Mesenchymal stem cell (in vitro differentiated cells and primary cell): ENCODE measurements around the gene RAB12.

Experiments used
- DNase-seq: peaks from one replicate; pipeline ENCODE4 v3.0.0-alpha.2; 2013
- H2AFZ ChIP-seq: one replicate; pipeline ENCODE4 v1.6.1; 2013; ENCODE audit warnings: low read depth, mild to moderate bottlenecking, control low read depth, inconsistent platforms, low read length, moderate library complexity
- H2AK5ac ChIP-seq: 2 replicates; pipeline ENCODE4 v1.6.1; 2013; ENCODE audit warnings: low read length, moderate library complexity, mild to moderate bottlenecking, inconsistent platforms; ENCODE audit not compliant: severe bottlenecking
- H2BK120ac ChIP-seq: one replicate; pipeline ENCODE4 v1.6.1; 2013; ENCODE audit warnings: low read depth, mild to moderate bottlenecking, inconsistent platforms, low read length, moderate library complexity
- H2BK12ac ChIP-seq, 2 experiments: one replicate each; pipeline ENCODE4 v1.6.1; 2013; ENCODE audit warnings: inconsistent platforms in 2 of 2, low read length in 2 of 2, mild to moderate bottlenecking in 2 of 2, moderate library complexity in 2 of 2, control low read depth in 1 of 2
- H2BK15ac ChIP-seq: one replicate; pipeline ENCODE4 v1.6.1; 2013; ENCODE audit warnings: mild to moderate bottlenecking, low read depth, inconsistent platforms; ENCODE audit not compliant: poor library complexity, severe bottlenecking
- H2BK5ac ChIP-seq: 2 replicates; pipeline ENCODE4 v1.6.1; 2013; ENCODE audit warnings: low read depth, mild to moderate bottlenecking, low read length, control low read depth, inconsistent platforms; ENCODE audit not compliant: poor library complexity, severe bottlenecking
- H3K14ac ChIP-seq, 2 experiments: one replicate each; pipeline ENCODE4 v1.6.1; 2013; ENCODE audit warnings: inconsistent platforms in 2 of 2, low read length in 2 of 2, control low read depth in 1 of 2, mild to moderate bottlenecking in 1 of 2, moderate library complexity in 1 of 2
- H3K18ac ChIP-seq, 2 experiments: one replicate each; pipeline ENCODE4 v1.6.1; 2013; ENCODE audit warnings: inconsistent platforms in 2 of 2, low read length in 2 of 2, control low read depth in 1 of 2, low read depth in 1 of 2, mild to moderate bottlenecking in 1 of 2
- H3K23ac ChIP-seq, 2 experiments: one replicate each; pipeline ENCODE4 v1.6.1; 2013; ENCODE audit warnings: inconsistent platforms in 2 of 2, low read length in 2 of 2, mild to moderate bottlenecking in 2 of 2, moderate library complexity in 2 of 2, control low read depth in 1 of 2
- H3K27ac ChIP-seq: 2 replicates; pipeline ENCODE4 v1.5.1; 2013; ENCODE audit warnings: mild to moderate bottlenecking, moderate library complexity, low read length, control low read depth, inconsistent platforms; ENCODE audit not compliant: poor library complexity, severe bottlenecking
- H3K27me3 ChIP-seq, 2 experiments: 2 replicates each; pipeline versions ENCODE4 v1.6.1 to v1.7.0; 2013; ENCODE audit warnings: low read length in 2 of 2, mild to moderate bottlenecking in 2 of 2, moderate library complexity in 2 of 2, control low read depth in 1 of 2, inconsistent platforms in 1 of 2; ENCODE audit not compliant: control insufficient read depth in 1 of 2, insufficient read depth in 1 of 2
- H3K36me3 ChIP-seq, 2 experiments: 2 replicates each; pipeline versions ENCODE4 v1.6.1 to v1.7.0; 2013; ENCODE audit warnings: low read length in 2 of 2, control low read depth in 1 of 2, inconsistent platforms in 1 of 2, low read depth in 1 of 2, mild to moderate bottlenecking in 1 of 2; ENCODE audit not compliant: insufficient read depth in 2 of 2, control insufficient read depth in 1 of 2
- H3K4ac ChIP-seq, 2 experiments: one replicate each; pipeline ENCODE4 v1.6.1; 2013; ENCODE audit warnings: inconsistent platforms in 2 of 2, low read length in 2 of 2, mild to moderate bottlenecking in 2 of 2, moderate library complexity in 2 of 2, control low read depth in 1 of 2, low read depth in 1 of 2
- H3K4me1 ChIP-seq: 2 replicates; pipeline ENCODE4 v1.6.1; 2013; ENCODE audit warnings: low read depth, low read length, control low read depth; ENCODE audit not compliant: control insufficient read depth, insufficient read depth
- H3K4me2 ChIP-seq: 2 replicates; pipeline ENCODE4 v1.6.1; 2013; ENCODE audit warnings: low read length, mild to moderate bottlenecking, inconsistent platforms; ENCODE audit not compliant: poor library complexity, severe bottlenecking
- H3K4me3 ChIP-seq, 2 experiments: 2 replicates each; pipeline versions ENCODE4 v1.5.1 to v1.7.0; 2013; ENCODE audit warnings: low read length in 2 of 2, mild to moderate bottlenecking in 2 of 2, control low read depth in 1 of 2, low read depth in 1 of 2; ENCODE audit not compliant: insufficient read depth in 1 of 2
- H3K79me1 ChIP-seq: replicated peaks from 2 replicates; pipeline ENCODE4 v1.6.1; 2013; ENCODE audit warnings: mild to moderate bottlenecking, control low read depth, low read length, inconsistent platforms; ENCODE audit not compliant: poor library complexity, severe bottlenecking
- H3K9ac ChIP-seq: 2 replicates; pipeline ENCODE4 v1.7.0; 2013; ENCODE audit warnings: mild to moderate bottlenecking, low read length, moderate library complexity
- H3K9me3 ChIP-seq: 2 replicates; pipeline ENCODE4 v1.7.0; 2013; ENCODE audit warnings: mild to moderate bottlenecking, low read length; ENCODE audit not compliant: control insufficient read depth
- H4K8ac ChIP-seq: one replicate; pipeline ENCODE4 v1.6.1; 2013; ENCODE audit warnings: inconsistent platforms, mild to moderate bottlenecking, low read length, moderate library complexity
- H4K91ac ChIP-seq: one replicate; pipeline ENCODE4 v1.6.1; 2013; ENCODE audit warnings: mild to moderate bottlenecking, low read length, inconsistent platforms
- WGBS: methylation state at CpG from one replicate; pipeline ENCODE4 v1.1.7; 2013; ENCODE audit warnings: mixed read lengths; 5-methylcytosine and 5-hydroxymethylcytosine counted together

RAB12 gene

DNA sequence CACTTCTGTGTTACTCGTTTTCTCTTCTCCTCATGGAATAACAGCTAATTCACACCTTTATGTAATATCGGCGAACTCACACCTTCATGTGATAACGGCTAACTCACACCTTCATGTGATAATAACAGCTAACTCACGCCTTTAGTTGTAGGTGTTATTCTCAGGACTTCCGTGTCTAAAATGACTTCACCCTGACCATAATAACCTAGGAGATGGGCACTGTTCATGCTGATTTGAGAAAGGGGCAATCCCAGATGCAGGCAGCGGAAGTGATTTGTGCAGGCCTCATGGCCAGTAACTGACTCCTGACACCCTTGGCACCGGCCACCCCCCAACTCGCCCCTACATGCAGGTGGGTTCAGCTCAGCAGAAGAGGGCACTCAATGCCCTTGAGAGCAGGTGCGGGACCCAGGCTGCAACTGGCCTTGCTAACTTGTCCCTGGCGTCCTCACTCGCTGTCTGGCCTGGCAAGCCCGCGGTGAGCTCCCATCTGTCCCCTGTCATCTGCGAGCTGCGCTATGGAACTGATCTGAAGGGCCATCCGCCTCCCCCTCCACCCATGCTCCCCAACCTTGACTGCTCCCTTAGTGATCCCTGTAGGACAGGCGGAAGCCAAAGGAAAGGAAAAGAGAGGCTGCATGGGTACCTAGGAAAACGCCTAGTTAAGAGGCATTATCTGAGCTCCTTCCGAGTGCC, 53.5 kb downstream of the RAB12 start:
- H3K27me3 ChIP-seq = no peaks in the 10 kb centered on the region
- no peaks in the 10 kb centered on the region for H3K79me1 ChIP-seq
- DNase-seq = no peak
- H4K91ac ChIP-seq = peak overlapping the region; percentile 35
- no peak overlapping the region for H2BK120ac ChIP-seq
- H3K4me2 ChIP-seq = no peak overlapping the region
- H4K8ac ChIP-seq = no peak overlapping the region
- no peak overlapping the region for H3K9ac ChIP-seq
- no peaks in the 10 kb centered on the region for H3K36me3 ChIP-seq
- H3K4ac ChIP-seq = no peak overlapping the region
- no peak overlapping the region for H2AK5ac ChIP-seq
- 74% methylated on average over 20 of the region's 20 CpGs for WGBS
- no peak overlapping the region for H3K18ac ChIP-seq
- no peak overlapping the region for H2BK5ac ChIP-seq
- H3K14ac ChIP-seq = no peak overlapping the region
- peaks cover 15% of the 10 kb centered on the region for H3K4me1 ChIP-seq
- H2BK12ac ChIP-seq = no peak overlapping the region
- H3K9me3 ChIP-seq = no peaks in the 10 kb centered on the region
- H3K23ac ChIP-seq = no peak overlapping the region
- H3K4me3 ChIP-seq = no peak overlapping the region
- no peak overlapping the region for H2AFZ ChIP-seq
- H2BK15ac ChIP-seq = no peak overlapping the region
- no peak overlapping the region for H3K27ac ChIP-seq

DNA sequence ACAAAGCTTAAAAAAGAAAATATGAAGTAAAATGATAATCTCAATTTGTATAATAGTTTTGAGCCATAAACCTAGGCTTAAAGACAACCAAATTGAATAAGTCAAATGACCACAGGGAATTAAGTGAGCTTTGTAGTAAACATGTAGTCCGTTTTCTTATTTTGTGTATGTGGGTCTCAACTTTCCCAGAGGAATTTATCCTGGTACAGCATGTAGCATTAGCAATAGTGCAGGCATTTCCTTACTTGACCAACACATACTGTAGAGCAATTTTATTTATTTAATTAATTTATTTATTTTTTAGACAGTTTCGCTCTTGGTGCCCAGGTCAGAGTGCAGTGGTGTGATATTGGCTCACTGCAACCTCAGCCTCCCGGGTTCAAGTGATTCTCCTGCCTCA, 58.6 kb downstream of the RAB12 start:
- H3K18ac ChIP-seq = no peak overlapping the region
- no peak overlapping the region for H3K4ac ChIP-seq
- H3K79me1 ChIP-seq = no peaks in the 10 kb centered on the region
- H2AK5ac ChIP-seq = no peak overlapping the region
- 81% methylated on average over 2 of the region's 3 CpGs for WGBS
- H3K4me3 ChIP-seq = no peak overlapping the region
- no peak overlapping the region for H2BK15ac ChIP-seq
- H2BK12ac ChIP-seq = no peak overlapping the region
- no peak overlapping the region for H2BK5ac ChIP-seq
- H3K27ac ChIP-seq = no peak overlapping the region
- no peaks in the 10 kb centered on the region for H3K27me3 ChIP-seq
- H2AFZ ChIP-seq = no peak overlapping the region
- no peak overlapping the region for H4K8ac ChIP-seq
- no peaks in the 10 kb centered on the region for H3K36me3 ChIP-seq
- H4K91ac ChIP-seq = no peak overlapping the region
- H3K14ac ChIP-seq = no peak overlapping the region
- no peak overlapping the region for H2BK120ac ChIP-seq
- H3K4me2 ChIP-seq = no peak overlapping the region
- H3K23ac ChIP-seq = no peak overlapping the region
- no peak overlapping the region for H3K9ac ChIP-seq
- DNase-seq = peak; percentile 44
- H3K9me3 ChIP-seq = no peaks in the 10 kb centered on the region
- H3K4me1 ChIP-seq = peaks cover 6% of the 10 kb centered on the region

DNA sequence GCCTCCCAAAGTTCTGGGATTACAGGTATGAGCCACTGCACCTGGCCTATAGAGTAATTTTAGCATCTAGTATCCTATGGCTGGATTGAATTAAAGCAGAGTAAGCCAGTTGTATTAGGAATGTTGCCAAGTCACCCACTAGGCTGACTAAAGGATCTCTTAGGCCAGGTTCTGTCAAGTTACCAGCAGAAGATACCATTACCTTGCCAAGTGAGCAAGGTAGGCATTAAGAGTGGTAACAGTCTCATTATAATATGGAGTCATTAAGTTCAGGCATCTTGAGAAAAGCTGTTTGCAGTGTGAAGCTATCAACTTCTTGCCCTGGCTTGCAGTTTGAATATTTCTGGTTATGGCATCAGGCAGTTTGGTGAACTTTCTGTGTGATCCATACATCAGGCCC, 59.1 kb downstream of the RAB12 start:
- Histone ChIP-seq H2BK12ac (peak overlapping the region in 1 of 2 experiments; percentile 18), H4K91ac (no peak overlapping the region), H3K4me2 (no peak overlapping the region), H3K4ac (no peak overlapping the region), H2AK5ac (no peak overlapping the region), H3K79me1 (no peaks in the 10 kb centered on the region), H4K8ac (no peak overlapping the region), H2BK120ac (no peak overlapping the region), H3K4me1 (peaks cover 3% of the 10 kb centered on the region), H2AFZ (no peak overlapping the region), H3K9ac (no peak overlapping the region), H3K4me3 (no peak overlapping the region), H3K14ac (no peak overlapping the region), H2BK15ac (no peak overlapping the region), H3K23ac (no peak overlapping the region), H3K18ac (peak overlapping the region in 1 of 2 experiments; percentile 18), H3K27ac (no peak overlapping the region), H3K36me3 (no peaks in the 10 kb centered on the region), H3K9me3 (no peaks in the 10 kb centered on the region), H3K27me3 (no peaks in the 10 kb centered on the region), H2BK5ac (no peak overlapping the region)
- no peak for DNase-seq

DNA sequence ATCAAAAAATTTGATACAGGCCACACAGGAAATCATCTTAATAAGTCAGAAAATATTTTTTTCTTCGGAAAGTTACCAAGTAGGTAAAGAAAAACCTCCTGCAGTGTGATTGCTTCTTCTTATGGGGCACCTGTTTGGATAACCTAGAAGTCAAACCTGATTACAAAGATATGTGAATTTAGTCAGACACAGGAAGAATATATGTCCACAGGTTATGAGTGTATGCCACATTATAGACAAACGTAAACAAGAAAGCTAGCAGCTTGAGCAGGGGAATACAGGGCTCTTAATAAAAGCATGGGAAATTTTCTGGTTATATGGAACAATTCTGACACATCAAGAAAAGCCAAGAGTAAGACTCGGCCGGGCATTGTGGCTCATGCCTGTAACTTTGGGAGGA, 60.3 kb downstream of the RAB12 start:
- H2BK120ac ChIP-seq = no peak overlapping the region
- H3K4me2 ChIP-seq = no peak overlapping the region
- H2BK12ac ChIP-seq = no peak overlapping the region
- WGBS = 83% methylated on average over 4 of the region's 4 CpGs
- no peak overlapping the region for H2BK5ac ChIP-seq
- no peak overlapping the region for H2AFZ ChIP-seq
- H3K79me1 ChIP-seq = no peaks in the 10 kb centered on the region
- no peak overlapping the region for H4K91ac ChIP-seq
- no peak overlapping the region for H3K14ac ChIP-seq
- no peak overlapping the region for H2AK5ac ChIP-seq
- no peaks in the 10 kb centered on the region for H3K27me3 ChIP-seq
- no peak overlapping the region for H3K18ac ChIP-seq
- H3K23ac ChIP-seq = no peak overlapping the region
- H3K4me1 ChIP-seq = peaks cover 3% of the 10 kb centered on the region
- H4K8ac ChIP-seq = no peak overlapping the region
- H3K27ac ChIP-seq = no peak overlapping the region
- no peak for DNase-seq
- H2BK15ac ChIP-seq = no peak overlapping the region
- H3K9me3 ChIP-seq = no peaks in the 10 kb centered on the region
- no peak overlapping the region for H3K4ac ChIP-seq
- no peak overlapping the region for H3K9ac ChIP-seq
- no peak overlapping the region for H3K4me3 ChIP-seq
- H3K36me3 ChIP-seq = no peaks in the 10 kb centered on the region
